ENCODE data around the gene PRKG1. TPM values are rescaled to one million over a fixed set of nuclear protein-coding genes. Genes with fewer than 3 reads are reported as not detected.
A peak's percentile ranks its signal among the peaks of the same experiment; 100 is the strongest.

PRKG1 gene
- total and polyA plus RNA-seq, 2 experiments from 2014 or later = 18.2 to 21.1 TPM

DNA sequence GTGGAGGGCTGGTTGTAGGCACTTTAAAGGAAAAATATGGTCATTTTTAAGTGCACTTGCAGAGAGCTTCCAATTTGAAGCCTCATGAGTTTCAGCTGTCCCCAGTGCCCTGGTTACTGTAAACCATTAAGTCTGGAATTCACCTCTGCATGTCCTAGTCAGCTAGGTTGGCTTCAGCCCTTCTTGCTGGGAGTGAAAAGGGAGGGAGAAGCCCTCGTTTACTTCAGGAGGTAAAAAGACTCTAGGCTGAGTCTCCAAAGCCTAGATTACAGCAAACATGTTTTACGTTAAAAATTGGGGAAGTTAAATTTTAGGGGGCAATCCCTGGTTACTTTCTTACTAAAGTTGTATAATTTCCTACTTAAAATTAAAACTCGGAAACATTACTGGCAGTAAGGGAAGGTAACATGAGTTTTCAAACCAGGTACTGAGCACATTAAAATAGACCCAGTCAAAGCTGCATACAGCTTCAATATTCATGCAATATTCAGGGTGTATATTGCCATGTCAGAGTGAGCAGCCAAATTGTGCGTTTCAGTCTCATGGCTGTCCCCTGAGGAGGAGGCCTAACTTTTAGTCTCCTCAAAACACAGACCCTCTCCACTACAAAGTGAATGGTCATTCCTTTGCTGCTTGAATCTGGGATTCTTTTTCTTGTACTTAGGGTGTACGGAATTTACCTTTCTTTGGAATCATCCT, 156.7 kb downstream of the PRKG1 start:
- Mint-ChIP-seq H3K27ac (peak overlapping the region; percentile 56; the same call in 1 of the 2 replicates), H3K27me3 (ENCODE audit: insufficient read depth, low read depth, poor library complexity) (no peaks in the 10 kb centered on the region), H3K36me3 (ENCODE audit: low read depth) (no peaks in the 10 kb centered on the region), H3K4me1 (peaks cover 45% of the 10 kb centered on the region), H3K9me3 (no peaks in the 10 kb centered on the region), H3K4me3 (no peak overlapping the region)
- H3K27me3 ChIP-seq (ENCODE audit: insufficient read depth) = no peaks in the 10 kb centered on the region
- H3K79me2 ChIP-seq (replicated peaks; ENCODE audit: insufficient read depth) = no peaks in the 10 kb centered on the region
- H3K9me2 ChIP-seq (ENCODE audit: insufficient read depth) = no peaks in the 10 kb centered on the region
- H3F3A ChIP-seq (replicated peaks; ENCODE audit: low read depth) = no peaks in the 10 kb centered on the region
- H3K27ac ChIP-seq (ENCODE audit: low read depth) = no peak overlapping the region
- H2AFZ ChIP-seq = no peak overlapping the region
- H3K36me3 ChIP-seq (ENCODE audit: insufficient read depth) = no peaks in the 10 kb centered on the region
- peaks cover 15% of the 10 kb centered on the region for H3K4me1 ChIP-seq (ENCODE audit: insufficient read depth)
- ATAC-seq = peak; percentile 85
- TF ChIP-seq NANOG (IDR thresholded peaks at IDR 0.05; ENCODE audit: borderline replicate concordance) = no peak
- no peak for TF ChIP-seq POLR2AphosphoS5 (IDR thresholded peaks at IDR 0.05; ENCODE audit: low read depth)
- TF ChIP-seq, protein P1, sequence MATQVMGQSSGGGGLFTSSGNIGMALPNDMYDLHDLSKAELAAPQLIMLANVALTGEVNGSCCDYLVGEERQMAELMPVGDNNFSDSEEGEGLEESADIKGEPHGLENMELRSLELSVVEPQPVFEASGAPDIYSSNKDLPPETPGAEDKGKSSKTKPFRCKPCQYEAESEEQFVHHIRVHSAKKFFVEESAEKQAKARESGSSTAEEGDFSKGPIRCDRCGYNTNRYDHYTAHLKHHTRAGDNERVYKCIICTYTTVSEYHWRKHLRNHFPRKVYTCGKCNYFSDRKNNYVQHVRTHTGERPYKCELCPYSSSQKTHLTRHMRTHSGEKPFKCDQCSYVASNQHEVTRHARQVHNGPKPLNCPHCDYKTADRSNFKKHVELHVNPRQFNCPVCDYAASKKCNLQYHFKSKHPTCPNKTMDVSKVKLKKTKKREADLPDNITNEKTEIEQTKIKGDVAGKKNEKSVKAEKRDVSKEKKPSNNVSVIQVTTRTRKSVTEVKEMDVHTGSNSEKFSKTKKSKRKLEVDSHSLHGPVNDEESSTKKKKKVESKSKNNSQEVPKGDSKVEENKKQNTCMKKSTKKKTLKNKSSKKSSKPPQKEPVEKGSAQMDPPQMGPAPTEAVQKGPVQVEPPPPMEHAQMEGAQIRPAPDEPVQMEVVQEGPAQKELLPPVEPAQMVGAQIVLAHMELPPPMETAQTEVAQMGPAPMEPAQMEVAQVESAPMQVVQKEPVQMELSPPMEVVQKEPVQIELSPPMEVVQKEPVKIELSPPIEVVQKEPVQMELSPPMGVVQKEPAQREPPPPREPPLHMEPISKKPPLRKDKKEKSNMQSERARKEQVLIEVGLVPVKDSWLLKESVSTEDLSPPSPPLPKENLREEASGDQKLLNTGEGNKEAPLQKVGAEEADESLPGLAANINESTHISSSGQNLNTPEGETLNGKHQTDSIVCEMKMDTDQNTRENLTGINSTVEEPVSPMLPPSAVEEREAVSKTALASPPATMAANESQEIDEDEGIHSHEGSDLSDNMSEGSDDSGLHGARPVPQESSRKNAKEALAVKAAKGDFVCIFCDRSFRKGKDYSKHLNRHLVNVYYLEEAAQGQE (IDR thresholded peaks at IDR 0.05; ENCODE audit: unreplicated experiment) = no peak
- TF ChIP-seq CREB1 (CRISPR knock-in tag; IDR thresholded peaks at IDR 0.05; ENCODE audit: low read depth) = no peak
- no peak for TF ChIP-seq EZH2phosphoT487 (IDR thresholded peaks at IDR 0.05; ENCODE audit: unreplicated experiment)
- TF ChIP-seq STAT1 (IDR thresholded peaks at IDR 0.05; ENCODE audit: unreplicated experiment) = no peak
- no peak for TF ChIP-seq JUNB (IDR thresholded peaks at IDR 0.05; ENCODE audit: unreplicated experiment)
- TF ChIP-seq, protein P2, sequence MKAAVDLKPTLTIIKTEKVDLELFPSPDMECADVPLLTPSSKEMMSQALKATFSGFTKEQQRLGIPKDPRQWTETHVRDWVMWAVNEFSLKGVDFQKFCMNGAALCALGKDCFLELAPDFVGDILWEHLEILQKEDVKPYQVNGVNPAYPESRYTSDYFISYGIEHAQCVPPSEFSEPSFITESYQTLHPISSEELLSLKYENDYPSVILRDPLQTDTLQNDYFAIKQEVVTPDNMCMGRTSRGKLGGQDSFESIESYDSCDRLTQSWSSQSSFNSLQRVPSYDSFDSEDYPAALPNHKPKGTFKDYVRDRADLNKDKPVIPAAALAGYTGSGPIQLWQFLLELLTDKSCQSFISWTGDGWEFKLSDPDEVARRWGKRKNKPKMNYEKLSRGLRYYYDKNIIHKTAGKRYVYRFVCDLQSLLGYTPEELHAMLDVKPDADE (IDR thresholded peaks at IDR 0.05) = no peak
- TF ChIP-seq ZNF331 (CRISPR knock-in tag; IDR thresholded peaks at IDR 0.05; ENCODE audit: low read depth) = no peak
- TF ChIP-seq, protein P3, sequence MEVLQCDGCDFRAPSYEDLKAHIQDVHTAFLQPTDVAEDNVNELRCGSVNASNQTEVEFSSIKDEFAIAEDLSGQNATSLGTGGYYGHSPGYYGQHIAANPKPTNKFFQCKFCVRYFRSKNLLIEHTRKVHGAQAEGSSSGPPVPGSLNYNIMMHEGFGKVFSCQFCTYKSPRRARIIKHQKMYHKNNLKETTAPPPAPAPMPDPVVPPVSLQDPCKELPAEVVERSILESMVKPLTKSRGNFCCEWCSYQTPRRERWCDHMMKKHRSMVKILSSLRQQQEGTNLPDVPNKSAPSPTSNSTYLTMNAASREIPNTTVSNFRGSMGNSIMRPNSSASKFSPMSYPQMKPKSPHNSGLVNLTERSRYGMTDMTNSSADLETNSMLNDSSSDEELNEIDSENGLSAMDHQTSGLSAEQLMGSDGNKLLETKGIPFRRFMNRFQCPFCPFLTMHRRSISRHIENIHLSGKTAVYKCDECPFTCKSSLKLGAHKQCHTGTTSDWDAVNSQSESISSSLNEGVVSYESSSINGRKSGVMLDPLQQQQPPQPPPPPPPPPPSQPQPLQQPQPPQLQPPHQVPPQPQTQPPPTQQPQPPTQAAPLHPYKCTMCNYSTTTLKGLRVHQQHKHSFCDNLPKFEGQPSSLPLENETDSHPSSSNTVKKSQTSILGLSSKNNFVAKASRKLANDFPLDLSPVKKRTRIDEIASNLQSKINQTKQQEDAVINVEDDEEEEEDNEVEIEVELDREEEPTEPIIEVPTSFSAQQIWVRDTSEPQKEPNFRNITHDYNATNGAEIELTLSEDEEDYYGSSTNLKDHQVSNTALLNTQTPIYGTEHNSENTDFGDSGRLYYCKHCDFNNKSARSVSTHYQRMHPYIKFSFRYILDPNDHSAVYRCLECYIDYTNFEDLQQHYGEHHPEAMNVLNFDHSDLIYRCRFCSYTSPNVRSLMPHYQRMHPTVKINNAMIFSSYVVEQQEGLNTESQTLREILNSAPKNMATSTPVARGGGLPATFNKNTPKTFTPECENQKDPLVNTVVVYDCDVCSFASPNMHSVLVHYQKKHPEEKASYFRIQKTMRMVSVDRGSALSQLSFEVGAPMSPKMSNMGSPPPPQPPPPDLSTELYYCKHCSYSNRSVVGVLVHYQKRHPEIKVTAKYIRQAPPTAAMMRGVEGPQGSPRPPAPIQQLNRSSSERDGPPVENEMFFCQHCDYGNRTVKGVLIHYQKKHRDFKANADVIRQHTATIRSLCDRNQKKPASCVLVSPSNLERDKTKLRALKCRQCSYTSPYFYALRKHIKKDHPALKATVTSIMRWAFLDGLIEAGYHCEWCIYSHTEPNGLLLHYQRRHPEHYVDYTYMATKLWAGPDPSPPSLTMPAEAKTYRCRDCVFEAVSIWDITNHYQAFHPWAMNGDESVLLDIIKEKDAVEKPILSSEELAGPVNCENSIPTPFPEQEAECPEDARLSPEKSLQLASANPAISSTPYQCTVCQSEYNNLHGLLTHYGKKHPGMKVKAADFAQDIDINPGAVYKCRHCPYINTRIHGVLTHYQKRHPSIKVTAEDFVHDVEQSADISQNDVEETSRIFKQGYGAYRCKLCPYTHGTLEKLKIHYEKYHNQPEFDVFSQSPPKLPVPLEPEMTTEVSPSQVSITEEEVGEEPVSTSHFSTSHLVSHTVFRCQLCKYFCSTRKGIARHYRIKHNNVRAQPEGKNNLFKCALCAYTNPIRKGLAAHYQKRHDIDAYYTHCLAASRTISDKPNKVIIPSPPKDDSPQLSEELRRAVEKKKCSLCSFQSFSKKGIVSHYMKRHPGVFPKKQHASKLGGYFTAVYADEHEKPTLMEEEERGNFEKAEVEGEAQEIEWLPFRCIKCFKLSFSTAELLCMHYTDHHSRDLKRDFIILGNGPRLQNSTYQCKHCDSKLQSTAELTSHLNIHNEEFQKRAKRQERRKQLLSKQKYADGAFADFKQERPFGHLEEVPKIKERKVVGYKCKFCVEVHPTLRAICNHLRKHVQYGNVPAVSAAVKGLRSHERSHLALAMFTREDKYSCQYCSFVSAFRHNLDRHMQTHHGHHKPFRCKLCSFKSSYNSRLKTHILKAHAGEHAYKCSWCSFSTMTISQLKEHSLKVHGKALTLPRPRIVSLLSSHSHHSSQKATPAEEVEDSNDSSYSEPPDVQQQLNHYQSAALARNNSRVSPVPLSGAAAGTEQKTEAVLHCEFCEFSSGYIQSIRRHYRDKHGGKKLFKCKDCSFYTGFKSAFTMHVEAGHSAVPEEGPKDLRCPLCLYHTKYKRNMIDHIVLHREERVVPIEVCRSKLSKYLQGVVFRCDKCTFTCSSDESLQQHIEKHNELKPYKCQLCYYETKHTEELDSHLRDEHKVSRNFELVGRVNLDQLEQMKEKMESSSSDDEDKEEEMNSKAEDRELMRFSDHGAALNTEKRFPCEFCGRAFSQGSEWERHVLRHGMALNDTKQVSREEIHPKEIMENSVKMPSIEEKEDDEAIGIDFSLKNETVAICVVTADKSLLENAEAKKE (CRISPR knock-in tag; IDR thresholded peaks at IDR 0.05) = no peak
- no peak for TF ChIP-seq ZNF114 (CRISPR knock-in tag; IDR thresholded peaks at IDR 0.05)
- TF ChIP-seq, protein P4, sequence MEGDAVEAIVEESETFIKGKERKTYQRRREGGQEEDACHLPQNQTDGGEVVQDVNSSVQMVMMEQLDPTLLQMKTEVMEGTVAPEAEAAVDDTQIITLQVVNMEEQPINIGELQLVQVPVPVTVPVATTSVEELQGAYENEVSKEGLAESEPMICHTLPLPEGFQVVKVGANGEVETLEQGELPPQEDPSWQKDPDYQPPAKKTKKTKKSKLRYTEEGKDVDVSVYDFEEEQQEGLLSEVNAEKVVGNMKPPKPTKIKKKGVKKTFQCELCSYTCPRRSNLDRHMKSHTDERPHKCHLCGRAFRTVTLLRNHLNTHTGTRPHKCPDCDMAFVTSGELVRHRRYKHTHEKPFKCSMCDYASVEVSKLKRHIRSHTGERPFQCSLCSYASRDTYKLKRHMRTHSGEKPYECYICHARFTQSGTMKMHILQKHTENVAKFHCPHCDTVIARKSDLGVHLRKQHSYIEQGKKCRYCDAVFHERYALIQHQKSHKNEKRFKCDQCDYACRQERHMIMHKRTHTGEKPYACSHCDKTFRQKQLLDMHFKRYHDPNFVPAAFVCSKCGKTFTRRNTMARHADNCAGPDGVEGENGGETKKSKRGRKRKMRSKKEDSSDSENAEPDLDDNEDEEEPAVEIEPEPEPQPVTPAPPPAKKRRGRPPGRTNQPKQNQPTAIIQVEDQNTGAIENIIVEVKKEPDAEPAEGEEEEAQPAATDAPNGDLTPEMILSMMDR (conservative IDR thresholded peaks at IDR 0.05; ENCODE audit: low read depth in 2 of 2) = no peak
- TF ChIP-seq EZH2 (IDR thresholded peaks at IDR 0.05; ENCODE audit: low read depth, unreplicated experiment) = no peak
- no peak overlapping the region for H3K4me2 ChIP-seq
- no peak overlapping the region for H3K4me3 ChIP-seq
- DNase-seq (ENCODE audit: low spot score) = peak; percentile 61
- H4K20me1 ChIP-seq (replicated peaks; ENCODE audit: insufficient read depth) = no peaks in the 10 kb centered on the region

All from GM23338 (cell line).